CD14-positive monocyte (primary cell): ENCODE data around the gene COL19A1. TPM values are rescaled to one million over a fixed set of nuclear protein-coding genes. Genes with fewer than 3 reads are reported as not detected.

Experiments
- DNase-seq, 3 donors: peaks; one replicate each; pipeline ENCODE4 v3.0.0-alpha.2; 2011 to 2022
- H2AFZ ChIP-seq: 2 replicates; pipeline ENCODE4 v1.6.0; 2012; ENCODE audit warnings: mild to moderate bottlenecking, low read depth, low read length, inconsistent platforms; ENCODE audit not compliant: insufficient read depth, poor library complexity, severe bottlenecking
- H3K27ac ChIP-seq, 2 donors: 1 replicate in 1 of 2; 2 replicates in 1 of 2; pipeline ENCODE4 v1.5.1; 2012 to 2013; ENCODE audit warnings: low read length in 2 of 2, control low read depth in 1 of 2, inconsistent platforms in 1 of 2, low read depth in 1 of 2, mild to moderate bottlenecking in 1 of 2
- H3K27me3 ChIP-seq, 2 donors: one replicate each; pipeline versions ENCODE4 v1.6.0 to v1.6.1; 2011 to 2013; ENCODE audit warnings: low read length in 2 of 2; ENCODE audit not compliant: control insufficient read depth in 2 of 2, insufficient read depth in 2 of 2
- H3K36me3 ChIP-seq, 2 donors: replicated peaks in 1 of 2; 1 replicate in 1 of 2; 2 replicates in 1 of 2; pipeline versions ENCODE4 v1.5.1 to v1.6.1; 2012 to 2013; ENCODE audit warnings: low read length in 2 of 2, control low read depth in 1 of 2, inconsistent platforms in 1 of 2, mild to moderate bottlenecking in 1 of 2; ENCODE audit not compliant: insufficient read depth in 2 of 2, control insufficient read depth in 1 of 2
- H3K4me1 ChIP-seq, 2 donors: 1 replicate in 1 of 2; 2 replicates in 1 of 2; pipeline versions ENCODE4 v1.5.1 to v1.6.1; 2012 to 2013; ENCODE audit warnings: low read length in 2 of 2, control low read depth in 1 of 2, inconsistent platforms in 1 of 2, mild to moderate bottlenecking in 1 of 2, moderate library complexity in 1 of 2; ENCODE audit not compliant: insufficient read depth in 2 of 2, control insufficient read depth in 1 of 2
- H3K4me2 ChIP-seq: replicated peaks from 2 replicates; pipeline ENCODE3; 2012; ENCODE audit warnings: low read length, moderate library complexity, mild to moderate bottlenecking; ENCODE audit not compliant: poor library complexity, severe bottlenecking; ENCODE audit errors: extremely low read depth
- H3K4me3 ChIP-seq, 3 experiments: fragments of 200-600 bp in 1 of 3; sonication (generic) in 1 of 3; replicated peaks in 1 of 3; 1 replicate in 2 of 3; 2 replicates in 1 of 3; pipeline ENCODE4 v1.5.1; 2011 to 2013; ENCODE audit warnings: low read length in 3 of 3, mild to moderate bottlenecking in 3 of 3, control low read depth in 2 of 3, low read depth in 2 of 3, inconsistent platforms in 1 of 3, moderate library complexity in 1 of 3
- H3K79me2 ChIP-seq: 2 replicates; pipeline ENCODE4 v1.6.0; 2012; ENCODE audit warnings: mild to moderate bottlenecking, control low read depth, inconsistent platforms, low read length, moderate library complexity; ENCODE audit not compliant: insufficient read depth
- H3K9ac ChIP-seq: 2 replicates; pipeline ENCODE4 v1.6.0; 2017; ENCODE audit warnings: low read length, mild to moderate bottlenecking; ENCODE audit not compliant: insufficient read depth, poor library complexity, severe bottlenecking
- H3K9me3 ChIP-seq, 2 donors: replicated peaks in 1 of 2; 1 replicate in 1 of 2; 2 replicates in 1 of 2; pipeline versions ENCODE4 v1.5.1 to v1.6.1; 2012 to 2013; ENCODE audit warnings: low read length in 2 of 2, control low read depth in 1 of 2; ENCODE audit not compliant: control insufficient read depth in 1 of 2, insufficient read depth in 1 of 2
- H4K20me1 ChIP-seq: 2 replicates; pipeline ENCODE4 v1.6.0; 2012; ENCODE audit warnings: mild to moderate bottlenecking, low read length, control low read depth, moderate library complexity; ENCODE audit not compliant: insufficient read depth
- H3K27ac Mint-ChIP-seq, 7 donors: one replicate each; pipeline ENCODE4 v1.8.0; 2020; ENCODE audit warnings: mild to moderate bottlenecking in 7 of 7, mixed read lengths in 7 of 7, moderate library complexity in 6 of 7, inconsistent platforms in 2 of 7
- H3K27me3 Mint-ChIP-seq, 3 donors: one replicate each; pipeline ENCODE4 v1.8.0; 2021 to 2022; ENCODE audit warnings: low read depth in 3 of 3, mild to moderate bottlenecking in 3 of 3, mixed read lengths in 3 of 3, moderate library complexity in 3 of 3, inconsistent platforms in 1 of 3
- H3K36me3 Mint-ChIP-seq, 2 donors: one replicate each; pipeline ENCODE4 v1.8.0; 2020; ENCODE audit warnings: mixed read lengths in 2 of 2, inconsistent platforms in 1 of 2, mild to moderate bottlenecking in 1 of 2
- H3K4me1 Mint-ChIP-seq: one replicate; pipeline ENCODE4 v1.8.0; 2020; ENCODE audit warnings: mild to moderate bottlenecking, mixed read lengths
- H3K4me3 Mint-ChIP-seq, 2 donors: one replicate each; pipeline ENCODE4 v1.8.0; 2020; ENCODE audit warnings: mild to moderate bottlenecking in 2 of 2, mixed read lengths in 2 of 2, moderate library complexity in 1 of 2
- H3K9me3 Mint-ChIP-seq, 7 donors: one replicate each; pipeline ENCODE4 v1.8.0; 2020 to 2022; ENCODE audit warnings: mixed read lengths in 7 of 7, mild to moderate bottlenecking in 6 of 7, moderate library complexity in 6 of 7, inconsistent platforms in 2 of 7
- CTCF ChIP-seq: fragments of 200-600 bp; IDR thresholded peaks from one replicate; pipeline ENCODE4 v1.8.0; 2022; ENCODE audit warnings: antibody characterized with exemption, mild to moderate bottlenecking
- WGBS: methylation state at CpG from one replicate; pipeline ENCODE4 v1.1.5; 2013; ENCODE audit warnings: missing lambda C conversion rate; ENCODE audit not compliant: insufficient coverage; 5-methylcytosine and 5-hydroxymethylcytosine counted together
- intact Hi-C, 2 donors: fragments of 100-400 bp; cut with micrococcal nuclease; formaldehyde crosslinking; loops; one replicate each; pipeline versions ENCODE4 v1.15.0 to v1.15.1; 2023
- polyA plus RNA-seq, 3 donors: library from polyadenylated mRNA; depleted of rRNA in 1 of 3; unstranded in 2 of 3; stranded (reverse) in 1 of 3; fragments of 300-500 nt in 2 of 3; fragments of >200 nt in 1 of 3; fragmentation: Illumina TruSeq in 2 of 3; gene quantifications; 1 replicate in 2 of 3; 2 replicates in 1 of 3; pipeline ENCODE4 v1.2.3, GENCODE V29; 2012 to 2021

COL19A1 gene
- polyA plus RNA-seq, 3 donors: not detected

GRCh38 chr6:70072540-70073179 is 206.3 kb downstream of the COL19A1 start:
- Histone ChIP-seq H3K4me3 (no peak overlapping the region), H3K9ac (no peak overlapping the region), H3K4me2 (no peak overlapping the region), H3K4me1 (no peaks in the 10 kb centered on the region), H3K79me2 (no peaks in the 10 kb centered on the region), H3K27me3 (no peaks in the 10 kb centered on the region), H3K27ac (no peak overlapping the region), H2AFZ (no peak overlapping the region), H3K9me3 (no peaks in the 10 kb centered on the region), H3K36me3 (no peaks in the 10 kb centered on the region), H4K20me1 (no peaks in the 10 kb centered on the region)
- peaks cover 0 to 2% (median 1%) of the 10 kb centered on the region in 3 donors for H3K27me3 Mint-ChIP-seq
- peaks cover 0 to 3% (median 0%) of the 10 kb centered on the region in 7 donors for H3K9me3 Mint-ChIP-seq
- DNase-seq: no peak
- no peak for TF ChIP-seq CTCF
- no peaks in the 10 kb centered on the region for H3K36me3 Mint-ChIP-seq
- no peak overlapping the region for H3K27ac Mint-ChIP-seq
- WGBS: 100% methylated on average over 1 of the region's 1 CpG
- no peaks in the 10 kb centered on the region for H3K4me1 Mint-ChIP-seq
- intact Hi-C loops: no loop called here
- no peak overlapping the region for H3K4me3 Mint-ChIP-seq

GRCh38 chr6:70073637-70074036 is 207.3 kb downstream of the COL19A1 start:
- no peak for TF ChIP-seq CTCF
- intact Hi-C loops: no loop called here
- Mint-ChIP-seq H3K4me1 (no peaks in the 10 kb centered on the region), H3K27ac (no peak overlapping the region), H3K4me3 (no peak overlapping the region), H3K27me3 (peaks cover 0 to 1% (median 0%) of the 10 kb centered on the region in 3 donors), H3K36me3 (no peaks in the 10 kb centered on the region), H3K9me3 (peaks cover 0 to 3% (median 0%) of the 10 kb centered on the region in 7 donors)
- no peaks in the 10 kb centered on the region for H3K79me2 ChIP-seq
- no peaks in the 10 kb centered on the region for H3K27me3 ChIP-seq
- no peak overlapping the region for H3K9ac ChIP-seq
- H3K27ac ChIP-seq: no peak overlapping the region
- H3K4me1 ChIP-seq: no peaks in the 10 kb centered on the region
- no peak overlapping the region for H3K4me3 ChIP-seq
- DNase-seq: no peak
- no peak overlapping the region for H2AFZ ChIP-seq
- H3K4me2 ChIP-seq: no peak overlapping the region
- no peaks in the 10 kb centered on the region for H3K36me3 ChIP-seq
- H4K20me1 ChIP-seq: no peaks in the 10 kb centered on the region
- no peaks in the 10 kb centered on the region for H3K9me3 ChIP-seq
